H1 (cell line): ENCODE results near the gene WNK4. TPM values are rescaled to one million over a fixed set of nuclear protein-coding genes. Genes with fewer than 3 reads are reported as not detected.

ENCODE experiments used
- CTCF ChIA-PET: fragments of 300-600 bp; sonication (Branson Sonifier 250); formaldehyde crosslinking; loops from one replicate; lab custom pipeline; 2021; ENCODE audit not compliant: partially characterized antibody; lab: Charles Lee
- POLR2A ChIA-PET: fragments of 300-600 bp; sonication (Branson Sonifier 250); formaldehyde crosslinking; loops from one replicate; lab custom pipeline; 2021; ENCODE audit warnings: inconsistent platforms; ENCODE audit not compliant: partially characterized antibody; lab: Charles Lee
- DNase-seq, 2 experiments: peaks; one replicate each; pipeline versions ENCODE4 v3.0.0 to v3.0.0-alpha.2; 2010 to 2022; ENCODE audit warnings: low spot score in 2 of 2, low read depth in 1 of 2, mixed read lengths in 1 of 2
- FAIRE-seq: peaks from 2 replicates; lab custom pipeline; 2011; peaks lifted over from hg19 to GRCh38; lab: Jason Lieb, UNC
- H2AFZ ChIP-seq: 2 replicates; pipeline ENCODE4 v1.8.1; 2012; ENCODE audit warnings: low read length, inconsistent platforms
- H2AK5ac ChIP-seq: 2 replicates; pipeline ENCODE4 v1.6.1; 2013; ENCODE audit warnings: low read depth, low read length
- H2BK120ac ChIP-seq: replicated peaks from 2 replicates; pipeline ENCODE3; 2013; ENCODE audit warnings: low read depth, low read length, inconsistent platforms
- H2BK12ac ChIP-seq: 2 replicates; pipeline ENCODE4 v1.6.1; 2013; ENCODE audit warnings: low read depth, low read length
- H2BK15ac ChIP-seq: 2 replicates; pipeline ENCODE4 v1.6.1; 2013; ENCODE audit warnings: low read length
- H2BK20ac ChIP-seq: 2 replicates; pipeline ENCODE4 v1.6.1; 2013; ENCODE audit warnings: low read length
- H2BK5ac ChIP-seq: 2 replicates; pipeline ENCODE4 v1.6.1; 2013; ENCODE audit warnings: low read depth, low read length
- H3K14ac ChIP-seq: 2 replicates; pipeline ENCODE4 v1.6.1; 2013; ENCODE audit warnings: inconsistent platforms; ENCODE audit not compliant: insufficient read length
- H3K18ac ChIP-seq: 2 replicates; pipeline ENCODE4 v1.6.1; 2013; ENCODE audit warnings: low read length; ENCODE audit errors: extremely low read depth
- H3K23ac ChIP-seq: 2 replicates; pipeline ENCODE4 v1.6.1; 2013; ENCODE audit warnings: inconsistent platforms; ENCODE audit not compliant: insufficient read length
- H3K23me2 ChIP-seq: 2 replicates; pipeline ENCODE4 v1.6.1; 2013; ENCODE audit warnings: low read depth, low read length
- H3K27ac ChIP-seq: 2 replicates; pipeline ENCODE4 v1.6.1; 2011; ENCODE audit warnings: low read depth, low read length, inconsistent platforms
- H3K27me3 ChIP-seq, 4 experiments: replicated peaks in 1 of 4; 1 replicate in 1 of 4; 2 replicates in 3 of 4; pipeline versions ENCODE4 v1.6.1 to v1.8.1; 2011 to 2013; ENCODE audit warnings: low read length in 3 of 4, mild to moderate bottlenecking in 3 of 4, inconsistent platforms in 2 of 4, mixed read lengths in 2 of 4, moderate library complexity in 1 of 4; ENCODE audit not compliant: control insufficient read depth in 3 of 4, insufficient read depth in 3 of 4; ENCODE audit errors: extremely low read depth in 1 of 4
- H3K36me3 ChIP-seq, 4 experiments: 2 replicates each; pipeline versions ENCODE4 v1.6.1 to v1.8.1; 2011 to 2013; ENCODE audit warnings: mild to moderate bottlenecking in 4 of 4, low read length in 3 of 4, moderate library complexity in 2 of 4, control low read depth in 1 of 4, inconsistent platforms in 1 of 4; ENCODE audit not compliant: insufficient read depth in 4 of 4, control insufficient read depth in 2 of 4
- H3K4ac ChIP-seq: replicated peaks from 2 replicates; pipeline ENCODE3; 2013; ENCODE audit warnings: low read length, low read depth, mixed read lengths, inconsistent platforms; ENCODE audit not compliant: insufficient read length
- H3K4me1 ChIP-seq, 4 experiments: replicated peaks in 1 of 4; 1 replicate in 1 of 4; 2 replicates in 3 of 4; pipeline versions ENCODE4 v1.6.1 to v1.8.1; 2011 to 2013; ENCODE audit warnings: low read length in 3 of 4, inconsistent platforms in 2 of 4, mixed read lengths in 1 of 4; ENCODE audit not compliant: insufficient read depth in 4 of 4, control insufficient read depth in 3 of 4
- H3K4me2 ChIP-seq, 2 experiments: 2 replicates each; pipeline versions ENCODE4 v1.6.1 to v1.8.1; 2011 to 2013; ENCODE audit warnings: low read depth in 2 of 2, low read length in 2 of 2, control low read depth in 1 of 2, inconsistent platforms in 1 of 2, mild to moderate bottlenecking in 1 of 2; ENCODE audit not compliant: insufficient read depth in 1 of 2
- H3K4me3 ChIP-seq, 4 experiments: fragments of 200-600, 300-600 bp in 1 of 4; sonication (generic), shearing (Covaris generic), sonication (Bioruptor Twin) in 1 of 4; 2 replicates each; pipeline versions ENCODE4 v1.5.1 to v1.8.1; 2011 to 2016; ENCODE audit warnings: low read length in 4 of 4, low read depth in 3 of 4, control low read depth in 2 of 4, inconsistent platforms in 2 of 4, mild to moderate bottlenecking in 2 of 4, mixed read lengths in 1 of 4, moderate library complexity in 1 of 4; ENCODE audit not compliant: insufficient read depth in 2 of 4; ENCODE audit errors: extremely low read depth in 1 of 4
- H3K56ac ChIP-seq: replicated peaks from 2 replicates; pipeline ENCODE3; 2013; ENCODE audit warnings: low read depth, mild to moderate bottlenecking, mixed read lengths, low read length, inconsistent platforms; ENCODE audit not compliant: insufficient read length
- H3K79me1 ChIP-seq: 2 replicates; pipeline ENCODE4 v1.6.1; 2013; ENCODE audit warnings: low read depth, low read length, control low read depth
- H3K79me2 ChIP-seq, 2 experiments: 2 replicates each; pipeline versions ENCODE4 v1.6.1 to v1.8.1; 2012 to 2013; ENCODE audit warnings: low read length in 2 of 2, mild to moderate bottlenecking in 2 of 2, inconsistent platforms in 1 of 2; ENCODE audit not compliant: insufficient read depth in 2 of 2, control insufficient read depth in 1 of 2
- H3K9ac ChIP-seq, 4 experiments: replicated peaks in 1 of 4; 1 replicate in 1 of 4; 2 replicates in 3 of 4; pipeline versions ENCODE4 v1.6.1 to v1.8.1; 2011 to 2013; ENCODE audit warnings: low read depth in 3 of 4, low read length in 3 of 4, control low read depth in 2 of 4, mild to moderate bottlenecking in 2 of 4, moderate library complexity in 2 of 4, inconsistent platforms in 1 of 4; ENCODE audit errors: extremely low read depth in 1 of 4
- H3K9me3 ChIP-seq, 2 experiments: 2 replicates each; pipeline versions ENCODE4 v1.6.1 to v1.8.1; 2012 to 2013; ENCODE audit warnings: mild to moderate bottlenecking in 2 of 2, moderate library complexity in 2 of 2, control low read depth in 1 of 2, inconsistent platforms in 1 of 2, low read depth in 1 of 2, low read length in 1 of 2, mixed read lengths in 1 of 2; ENCODE audit not compliant: insufficient read depth in 2 of 2
- H4K20me1 ChIP-seq, 2 experiments: replicated peaks in 1 of 2; 2 replicates each; pipeline versions ENCODE3 to v1.8.1; 2011 to 2013; ENCODE audit warnings: inconsistent platforms in 2 of 2, low read length in 2 of 2, mild to moderate bottlenecking in 1 of 2; ENCODE audit not compliant: insufficient read depth in 2 of 2, control insufficient read depth in 1 of 2
- H4K5ac ChIP-seq: 2 replicates; pipeline ENCODE4 v1.6.1; 2013; ENCODE audit warnings: low read length, low read depth, mixed read lengths, inconsistent platforms; ENCODE audit not compliant: insufficient read length
- H4K8ac ChIP-seq: 2 replicates; pipeline ENCODE4 v1.8.0; 2013; ENCODE audit warnings: mild to moderate bottlenecking, moderate library complexity, low read length, inconsistent platforms; ENCODE audit not compliant: insufficient read depth; ENCODE audit errors: extremely low read depth
- H4K91ac ChIP-seq: replicated peaks from 2 replicates; pipeline ENCODE3; 2013; ENCODE audit warnings: low read length, mixed read lengths, inconsistent platforms; ENCODE audit not compliant: insufficient read length
- WGBS, 2 experiments: shearing (Covaris generic) in 1 of 2; methylation state at CpG; one replicate each; pipeline versions ENCODE4 v1.1.6 to v1.1.7; 2013 to 2015; ENCODE audit warnings: low lambda C conversion rate in 2 of 2, mixed read lengths in 2 of 2, inconsistent platforms in 1 of 2, low coverage in 1 of 2, missing lambda C conversion rate in 1 of 2; ENCODE audit not compliant: insufficient replicate concordance in 2 of 2, insufficient coverage in 1 of 2, insufficient read length in 1 of 2; ENCODE audit errors: extremely low coverage in 1 of 2, missing lambda C conversion rate in 1 of 2; 5-methylcytosine and 5-hydroxymethylcytosine counted together
- polyA plus RNA-seq, 7 experiments: library from polyadenylated mRNA; depleted of rRNA in 3 of 7; stranded (reverse) in 5 of 7; unstranded in 2 of 7; fragments of >200 nt in 5 of 7; fragments of 200-250 nt in 2 of 7; gene quantifications; 1 replicate in 5 of 7; 2 replicates in 1 of 7; 4 replicates in 1 of 7; pipeline versions ENCODE4 v1.2.1 to v1.2.3, GENCODE V29; 2011 to 2013; ENCODE audit warnings: missing spikeins in 2 of 7, mixed read lengths in 2 of 7
- total RNA-seq: library from RNA; stranded (reverse); fragmentation: NEBNext Ultra II Directional; extraction: Animal tissue kit (Norgen Biotek cat#: 25700); gene quantifications from 2 replicates; pipeline ENCODE4 v1.2.1, GENCODE V29; 2021

WNK4 gene
- total and polyA plus RNA-seq, 2 of the 8 experiments (the other 6 are each of a cell fraction or from before 2014, with no cell fraction given), result 0.21 to 1.7 TPM

- no peak overlapping the region for H3K56ac ChIP-seq
- FAIRE-seq (no peak), DNase-seq (no peak)
- H2AK5ac ChIP-seq, result no peak overlapping the region
- H3K79me1 ChIP-seq, result peaks cover 2% of the 10 kb centered on the region; the same call in 1 of the 2 replicates
- H3K27ac ChIP-seq, result no peak overlapping the region
- no peak overlapping the region for H2BK5ac ChIP-seq
- H3K14ac ChIP-seq, result no peak overlapping the region
- H3K9ac ChIP-seq, result no peak overlapping the region
- no peak overlapping the region for H4K8ac ChIP-seq
- no peak overlapping the region for H3K4me2 ChIP-seq
- no peak overlapping the region for H3K4ac ChIP-seq
- peaks cover 3 to 22% of the 10 kb centered on the region in 2 experiments for H3K79me2 ChIP-seq
- peaks cover 9% of the 10 kb centered on the region for H3K23me2 ChIP-seq
- no peaks in the 10 kb centered on the region for H3K9me3 ChIP-seq
- peaks cover 0 to 2% of the 10 kb centered on the region in 2 experiments for H4K20me1 ChIP-seq
- no peaks in the 10 kb centered on the region for H3K27me3 ChIP-seq
- no peak overlapping the region for H2BK120ac ChIP-seq
- no peak overlapping the region for H2BK15ac ChIP-seq
- ChIA-PET CTCF (interaction anchor here (1.0 to 3.4 kb wide), 3 partner anchors 9 to 101 kb away, joined by 4 to 10 read pairs (median 4); partner anchors contain the start of gene AOC2), POLR2A (interaction anchor here (2.6 to 8.9 kb wide), 4 partner anchors 11 to 163 kb away, joined by 10 to 111 read pairs (median 43); partner anchors contain the start of genes AOC2, AOC3, BECN1 and RPL27)
- no peak overlapping the region for H3K23ac ChIP-seq
- peaks cover 0 to 2% (median 0%) of the 10 kb centered on the region in 4 experiments; a peak in 2 of 7 replicates for H3K4me1 ChIP-seq
- H2AFZ ChIP-seq, result no peak overlapping the region
- H4K91ac ChIP-seq, result no peak overlapping the region
- H3K18ac ChIP-seq, result no peak overlapping the region
- peaks cover 19 to 53% (median 42%) of the 10 kb centered on the region in 4 experiments for H3K36me3 ChIP-seq
- no peak overlapping the region for H2BK12ac ChIP-seq
- H4K5ac ChIP-seq, result no peak overlapping the region
- no peak overlapping the region for H2BK20ac ChIP-seq
- no peak overlapping the region for H3K4me3 ChIP-seq
- 86% methylated on average over 6 of the region's 6 CpGs; no CpG with 5 or more reads in 1 of the 2 experiments for WGBS, 2 experiments
Observed at GRCh38 chr17:42835732-42836131, 55.3 kb downstream of the WNK4 start.
